Vagina (tissue), 2 donors: ENCODE measurements around the gene FGF10.

Experiments
- CTCF ChIP-seq, 3 experiments: fragments of 450-650 bp in 2 of 3; fragments of 200-600 bp in 1 of 3; sonication (generic) in 1 of 3; IDR thresholded peaks; one replicate each; pipeline ENCODE4 v1.5.1; 2017 to 2019; ENCODE audit warnings: antibody characterized with exemption in 3 of 3, mild to moderate bottlenecking in 2 of 3, moderate library complexity in 2 of 3
- POLR2AphosphoS5 ChIP-seq, 2 donors: sonication (generic); formaldehyde crosslinking; IDR thresholded peaks; one replicate each; pipeline ENCODE4 v1.9.0; 2017; ENCODE audit warnings: antibody characterized with exemption in 2 of 2, mild to moderate bottlenecking in 2 of 2, low read depth in 1 of 2; ENCODE audit not compliant: insufficient read depth in 1 of 2

- TF ChIP-seq CTCF (IDR thresholded peaks at IDR 0.05) (no peak), POLR2AphosphoS5 (IDR thresholded peaks at IDR 0.05; ENCODE audit: insufficient read depth in 1 of 2, low read depth in 1 of 2) (no peak)
Observed at GRCh38 chr5:44358421-44358820, 30.8 kb downstream of the FGF10 start.
